ENCODE data around the gene CPSF4L.

GRCh38 chr17:73291260-73291801, 29.7 kb upstream of the CPSF4L start:
- no peak for TF ChIP-seq MXI1 (IDR thresholded peaks at IDR 0.05; ENCODE audit: low read depth, low read length)
- TF ChIP-seq CTCF (IDR thresholded peaks at IDR 0.05): no peak
- TF ChIP-seq SIN3A (IDR thresholded peaks at IDR 0.05; ENCODE audit: borderline replicate concordance, low read depth, low read length): no peak
- no peak for TF ChIP-seq RAD21 (IDR thresholded peaks at IDR 0.05; ENCODE audit: low read length)
- TF ChIP-seq POLR2AphosphoS5 (IDR thresholded peaks at IDR 0.05; ENCODE audit: low read depth, low read length): peak; percentile 27; the same call in 1 of the 2 replicates
- TF ChIP-seq GABPA (IDR thresholded peaks at IDR 0.05; ENCODE audit: low read depth): no peak
- TF ChIP-seq TAF1 (IDR thresholded peaks at IDR 0.05; ENCODE audit: borderline replicate concordance, low read depth, low read length): no peak
- TF ChIP-seq TCF12 (IDR thresholded peaks at IDR 0.05): peak; percentile 79
- no peak for TF ChIP-seq USF1 (IDR thresholded peaks at IDR 0.05; ENCODE audit: borderline replicate concordance, low read depth)
- no peak for TF ChIP-seq EZH2phosphoT487 (IDR thresholded peaks at IDR 0.05; ENCODE audit: borderline replicate concordance, low read depth)
- no peak for TF ChIP-seq SMC3 (IDR thresholded peaks at IDR 0.05; ENCODE audit: low read depth, low read length)
- peak; percentile 80 for TF ChIP-seq MAX (IDR thresholded peaks at IDR 0.05; ENCODE audit: low read depth)
